ENCODE results near the gene ZFP1.

The ZFP1 gene

DNA sequence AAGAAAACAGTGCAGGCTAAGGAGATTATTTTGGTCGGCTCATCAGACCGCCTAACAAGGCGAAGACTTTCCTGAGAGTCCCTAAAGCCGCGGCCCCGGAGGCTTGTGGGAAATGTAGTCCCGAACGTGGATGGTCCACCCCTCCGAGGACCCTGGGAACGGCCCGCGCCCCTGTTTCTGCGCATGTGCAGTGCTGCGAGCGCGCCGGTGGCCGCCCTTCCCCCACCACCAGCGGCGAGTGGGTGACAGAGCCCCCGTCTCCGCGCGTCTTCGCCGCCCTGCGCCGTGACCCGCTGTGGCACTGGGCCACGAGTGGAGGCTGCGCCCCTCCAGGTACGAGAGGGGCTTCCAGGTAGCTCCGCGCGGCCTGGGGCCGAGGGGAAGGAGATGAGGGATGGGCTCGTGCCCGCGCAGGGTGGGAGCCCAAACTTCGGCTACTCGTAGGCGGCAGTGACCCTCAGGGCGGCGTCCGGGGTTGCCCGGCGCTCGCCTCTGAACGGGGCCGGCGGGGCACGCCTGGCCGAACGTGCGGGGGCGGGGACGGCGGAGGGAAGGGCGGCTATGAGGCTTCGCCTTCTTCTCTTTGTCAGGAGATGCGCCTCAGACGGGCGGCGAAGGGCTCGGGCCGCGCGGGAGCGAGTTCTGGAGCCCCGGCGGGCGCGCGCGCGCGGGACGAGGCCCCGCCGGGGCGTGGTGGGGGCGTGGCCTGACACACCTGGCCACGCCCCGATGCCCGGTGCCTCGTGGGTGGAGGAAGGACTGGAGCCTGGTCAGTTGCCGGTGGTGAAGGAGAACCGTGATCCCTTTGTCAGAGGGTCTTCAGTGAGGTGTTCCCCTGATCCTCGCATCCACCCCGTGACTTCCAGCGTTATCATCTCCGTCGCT, at the start of gene ZFP1:
Gene ZFP1, plus strand, starts transcription at position 214 of the 885 bp plus-strand sequence. CDS start 4,428 bp downstream, outside the sequence.
- peak; percentile 90 for DNase-seq (ENCODE audit: low read depth)

DNA sequence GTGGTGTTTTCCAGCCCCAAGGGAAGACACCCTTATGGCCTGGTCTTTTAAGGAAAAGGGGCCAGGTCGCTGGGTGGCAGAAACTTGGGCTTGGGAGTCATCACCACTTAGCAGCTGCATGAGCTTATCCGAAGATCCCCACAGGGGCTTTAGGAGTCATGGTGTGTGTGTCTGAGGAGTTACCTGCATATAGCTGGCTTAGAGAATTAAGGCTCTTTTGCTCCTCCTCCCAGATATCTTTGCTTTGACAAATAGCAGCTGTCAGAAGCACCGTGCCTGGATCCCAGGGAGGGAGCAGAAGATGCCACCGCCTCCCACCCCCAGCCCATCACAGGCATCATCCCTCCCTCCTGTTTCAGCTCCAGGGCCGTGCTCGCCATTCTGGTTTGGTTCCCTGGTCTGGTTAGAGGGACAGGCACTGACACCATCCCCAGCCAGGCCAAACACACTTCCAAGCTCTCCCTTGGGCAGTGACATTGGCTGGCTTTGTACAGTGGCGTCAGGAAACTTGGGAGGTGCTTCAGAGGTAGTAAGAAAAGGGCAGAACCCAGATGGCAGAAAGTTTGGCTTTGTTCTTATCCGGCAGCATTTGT, 49.2 kb upstream of the ZFP1 start:
- no peak for DNase-seq (ENCODE audit: low read depth)

DNA sequence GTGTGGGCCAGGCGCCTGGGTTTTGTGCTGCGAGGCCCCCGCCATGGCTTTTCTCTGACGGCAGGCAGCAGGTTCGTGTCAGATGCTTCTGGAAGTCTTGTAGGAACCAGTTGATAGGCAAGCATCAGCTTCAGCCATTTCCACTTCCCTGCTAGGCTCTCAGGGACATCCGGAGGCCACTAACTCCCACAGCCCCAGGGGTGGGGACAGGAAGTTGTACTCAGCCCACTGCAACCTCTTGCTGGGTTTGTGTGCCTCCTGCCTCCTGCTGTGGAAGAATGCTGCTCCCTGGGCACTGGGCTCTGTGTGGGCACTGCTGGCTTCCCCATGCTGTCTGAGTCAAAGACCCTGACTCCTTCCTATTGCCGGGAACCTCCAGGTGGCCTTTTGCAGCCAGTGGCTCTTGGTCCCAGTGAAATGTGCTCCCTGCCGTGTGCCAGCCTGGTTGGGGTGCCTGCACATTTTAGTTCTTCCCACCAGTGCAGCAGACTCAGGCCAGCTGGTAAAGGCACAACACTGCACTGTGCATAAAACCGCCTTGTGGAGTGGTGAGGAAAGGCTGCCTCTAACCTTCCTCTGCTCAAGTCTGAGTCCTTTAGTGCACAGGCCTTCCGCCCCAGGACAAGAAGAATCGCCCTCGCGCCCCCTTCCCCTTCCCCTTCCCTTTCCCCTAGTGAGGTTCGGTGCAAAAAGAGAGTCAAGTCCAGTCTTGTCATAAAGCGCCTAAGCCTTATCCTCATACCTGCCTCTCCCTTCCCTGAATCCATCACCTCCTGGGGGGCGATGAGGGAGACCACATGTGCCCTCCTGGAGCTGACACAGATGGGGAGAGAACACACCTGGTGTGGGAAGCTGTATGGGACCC, 48.4 kb upstream of the ZFP1 start:
- DNase-seq (ENCODE audit: low read depth) = no peak

- no peak for DNase-seq (ENCODE audit: low read depth)
Observed at GRCh38 chr16:75100603-75100990, 47.7 kb upstream of the ZFP1 start.

DNA sequence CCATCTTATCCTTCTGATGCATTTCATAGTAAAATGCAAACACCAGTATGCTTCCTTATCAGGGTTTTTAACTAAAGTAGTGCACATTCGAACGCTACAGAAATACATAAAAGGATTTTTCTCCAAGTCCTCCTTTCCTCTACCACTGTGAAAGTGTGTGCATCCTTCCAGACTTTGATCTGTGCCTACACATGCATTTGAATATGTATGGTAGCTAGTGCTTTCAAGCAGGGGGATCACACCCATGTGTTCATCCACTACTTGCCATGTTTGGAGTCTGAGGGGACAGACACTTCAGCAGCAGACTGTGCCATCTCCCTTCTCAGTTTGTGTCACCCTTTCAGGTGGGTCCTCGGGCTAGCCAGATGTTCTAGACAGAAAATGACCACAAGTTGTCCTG, 46.7 kb upstream of the ZFP1 start:
- DNase-seq (ENCODE audit: low read depth) = no peak

- no peak for DNase-seq (ENCODE audit: low read depth)
Observed at GRCh38 chr16:75102595-75102994, 45.7 kb upstream of the ZFP1 start.

- DNase-seq (ENCODE audit: low read depth) = no peak
Observed at GRCh38 chr16:75103994-75104393, 44.3 kb upstream of the ZFP1 start.

- DNase-seq (ENCODE audit: low read depth) = no peak
Observed at GRCh38 chr16:75104836-75105235, 43.5 kb upstream of the ZFP1 start.

GRCh38 chr16:75105306-75106061, 42.8 kb upstream of the ZFP1 start:
- no peak for DNase-seq (ENCODE audit: low read depth)

GRCh38 chr16:75106351-75107274, 41.7 kb upstream of the ZFP1 start:
- DNase-seq (ENCODE audit: low read depth) = no peak

GRCh38 chr16:75107505-75107904, 40.8 kb upstream of the ZFP1 start:
- no peak for DNase-seq (ENCODE audit: low read depth)

- peak; percentile 46 for DNase-seq (ENCODE audit: low read depth)
Observed at GRCh38 chr16:75108792-75109731, 39.3 kb upstream of the ZFP1 start.

DNA sequence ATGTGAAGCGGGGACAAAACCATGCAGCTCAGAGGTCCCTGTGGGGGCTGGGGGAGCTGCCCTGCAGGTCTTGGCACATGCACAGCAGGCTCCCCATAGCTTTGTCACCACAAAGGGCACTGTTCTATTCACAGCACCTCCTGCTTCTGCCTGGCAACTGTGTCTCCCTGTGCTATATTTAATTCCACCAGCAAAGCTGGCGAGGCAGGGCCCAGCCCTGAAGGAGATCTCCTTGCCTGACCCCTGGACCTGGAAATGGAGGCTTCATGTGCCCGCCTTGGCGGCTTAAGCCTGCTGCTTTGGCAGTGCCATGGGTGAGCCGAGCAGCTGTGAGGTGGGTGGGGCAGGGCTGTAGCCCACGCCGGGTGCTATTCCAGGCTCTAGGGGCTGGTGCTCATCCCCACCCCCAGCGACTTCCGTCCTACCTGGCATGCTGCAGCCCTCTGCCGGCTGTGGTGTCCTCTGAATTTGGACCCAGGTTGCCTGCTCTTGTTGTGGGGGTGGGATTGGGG, 38.5 kb upstream of the ZFP1 start:
- DNase-seq (ENCODE audit: low read depth) = no peak

DNA sequence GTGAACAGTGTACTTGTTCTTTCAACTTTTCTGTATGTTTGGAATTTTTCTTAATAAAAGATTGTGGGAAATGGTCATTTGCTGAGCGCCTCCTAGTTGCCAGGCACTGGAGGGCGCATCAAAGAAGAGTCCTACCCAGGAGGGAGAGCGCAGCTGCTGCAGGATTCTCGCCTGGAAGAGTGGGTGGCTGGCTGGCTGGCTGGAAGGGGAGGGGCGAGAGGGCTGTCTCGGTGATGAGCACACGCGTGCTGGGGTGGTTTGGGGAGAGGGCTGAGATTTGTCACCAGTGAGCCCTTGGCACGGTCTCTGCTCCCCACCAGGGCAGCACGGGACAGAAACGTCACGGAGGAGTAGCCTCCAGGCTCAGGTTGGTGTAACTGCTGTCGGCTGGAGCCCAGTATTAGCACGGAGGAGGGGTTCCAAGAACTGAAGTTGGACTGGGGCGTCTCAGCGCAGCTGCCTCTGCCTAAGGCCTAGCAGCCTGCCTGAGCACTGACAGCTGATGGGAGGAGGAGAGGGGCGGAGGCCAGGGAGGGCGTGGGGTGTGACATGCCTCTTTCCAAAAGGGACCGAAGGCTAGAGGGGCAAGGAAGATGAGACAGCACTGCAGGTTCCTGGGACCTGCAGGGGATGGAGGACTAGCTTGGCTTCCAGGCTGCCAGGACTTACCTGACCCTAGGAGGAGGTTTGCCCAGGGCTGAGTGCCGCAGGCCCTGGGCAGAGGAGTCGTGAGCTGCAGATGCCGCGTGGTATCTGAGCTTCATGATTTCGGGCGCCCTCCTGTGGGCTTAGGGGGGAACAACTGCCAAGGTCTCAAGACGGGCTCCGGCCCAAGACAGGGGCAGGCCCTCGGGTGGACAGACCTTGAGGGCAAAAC, 37.4 kb upstream of the ZFP1 start:
- peak; percentile 73 for DNase-seq (ENCODE audit: low read depth)

DNA sequence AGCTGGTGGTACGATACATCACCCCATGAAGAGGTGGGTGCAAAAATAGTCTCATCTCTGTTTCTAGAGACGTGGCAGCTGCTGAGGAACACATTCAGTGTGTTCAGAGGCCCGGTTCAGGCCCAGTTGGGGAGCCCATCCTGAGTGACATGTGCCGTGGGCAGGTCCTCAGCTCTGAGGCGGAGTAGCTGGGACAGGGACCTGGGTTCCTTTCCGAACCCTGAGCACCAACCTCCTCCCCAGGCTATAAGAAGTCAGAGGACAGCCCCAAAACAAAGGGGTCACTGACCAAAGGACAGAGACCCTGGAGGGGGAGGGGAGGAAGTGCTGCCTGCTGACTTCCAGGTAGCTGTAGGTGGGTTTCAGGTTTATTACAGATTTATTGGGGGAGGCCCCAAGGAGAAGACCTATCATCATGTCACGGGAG, 36.8 kb upstream of the ZFP1 start:
- no peak for DNase-seq (ENCODE audit: low read depth)

DNA sequence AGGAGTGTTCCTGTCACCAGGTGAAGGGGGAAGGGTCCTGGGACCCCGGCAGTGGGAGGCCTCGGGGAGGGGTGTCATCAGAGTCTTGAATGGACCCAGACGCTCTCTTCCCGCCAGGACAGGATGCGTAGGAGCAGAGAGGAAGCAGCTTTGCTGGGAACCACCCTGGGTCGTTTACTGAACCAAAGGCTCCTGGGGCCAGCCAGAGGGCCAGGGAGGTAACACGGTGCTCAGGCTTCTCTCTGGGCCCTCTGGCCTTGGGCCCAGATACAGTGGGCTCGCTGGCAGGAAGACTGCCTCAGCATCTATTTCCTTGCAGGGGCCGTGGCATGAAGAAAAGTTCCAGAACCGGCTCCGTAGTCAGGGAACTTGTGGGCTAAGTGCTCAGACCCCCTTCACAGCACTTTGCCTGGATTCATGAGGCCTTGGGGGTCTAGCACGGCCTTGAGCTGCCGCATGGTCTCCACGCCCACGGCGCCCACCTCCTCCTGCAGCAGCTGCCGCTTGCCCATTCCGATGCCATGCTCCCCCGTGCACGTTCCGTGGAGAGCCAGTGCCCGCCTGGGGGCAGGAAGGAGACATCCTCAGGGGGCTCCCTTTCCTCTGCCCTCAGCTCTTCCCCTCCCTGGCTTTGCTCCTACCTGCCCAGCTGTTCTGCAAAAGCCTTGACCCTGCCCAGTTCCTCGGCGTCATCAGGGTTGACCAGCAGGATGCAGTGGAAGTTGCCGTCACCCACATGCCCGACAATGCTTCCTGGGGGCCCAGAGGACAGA, 36.2 kb upstream of the ZFP1 start:
- DNase-seq (ENCODE audit: low read depth) = no peak

- no peak for DNase-seq (ENCODE audit: low read depth)
Observed at GRCh38 chr16:75112734-75113491, 35.4 kb upstream of the ZFP1 start.
